Testis (tissue), 3 donors: ENCODE data around the gene LNX2. TPM values are rescaled to one million over a fixed set of nuclear protein-coding genes. Genes with fewer than 3 reads are reported as not detected.

ENCODE experiments used
- DNase-seq: peaks from one replicate; pipeline ENCODE4 v3.0.0-alpha.2; 2019
- H3K27ac ChIP-seq, 2 donors: fragments of 200-600 bp; sonication (generic); one replicate each; pipeline ENCODE4 v1.5.1; 2019
- H3K27me3 ChIP-seq: fragments of 200-600 bp; sonication (generic); one replicate; pipeline ENCODE4 v1.5.1; 2019
- H3K36me3 ChIP-seq: fragments of 200-600 bp; sonication (generic); one replicate; pipeline ENCODE4 v1.5.1; 2017; ENCODE audit warnings: low read depth; ENCODE audit errors: missing control alignments
- H3K4me1 ChIP-seq: fragments of 200-600 bp; sonication (generic); one replicate; pipeline ENCODE4 v1.5.1; 2019
- H3K4me3 ChIP-seq, 2 donors: fragments of 200-600 bp; sonication (generic); one replicate each; pipeline ENCODE4 v1.5.1; 2017 to 2019
- H3K9me3 ChIP-seq: fragments of 200-600 bp; sonication (generic); one replicate; pipeline ENCODE4 v1.5.1; 2017
- POLR2A ChIP-seq: fragments of 450-650 bp; IDR thresholded peaks from one replicate; pipeline ENCODE4 v1.6.1; 2017; ENCODE audit warnings: antibody characterized with exemption, mild to moderate bottlenecking, moderate library complexity
- WGBS, 2 donors: methylation state at CpG; one replicate each; pipeline ENCODE4 v1.1.5; 2018; 5-methylcytosine and 5-hydroxymethylcytosine counted together
- intact Hi-C: fragments of 100-400 bp; cut with DNase I; formaldehyde crosslinking; loops from one replicate; pipeline ENCODE4 v1.15.1; 2023; ENCODE audit warnings: low total_unique reads
- polyA plus RNA-seq: library from polyadenylated mRNA; stranded (reverse); fragments of 350-450 nt; fragmentation: Illumina TruSeq; extraction: RNeasy Lipid Tissue Mini Kit (QIAGEN cat#74804); gene quantifications from one replicate; pipeline ENCODE4 v1.2.3, GENCODE V29; 2014; ENCODE audit warnings: low read depth, low replicate concordance; ENCODE audit not compliant: insufficient read depth
- total RNA-seq, 2 donors: library from RNA; depleted of rRNA; stranded (reverse); fragments of >200 nt; gene quantifications; one replicate each; pipeline ENCODE4 v1.2.3, GENCODE V29; 2016
- TF ChIP-seq, protein P1 (sequence below), 3 experiments: fragments of 450-650 bp in 2 of 3; fragments of 200-600 bp in 1 of 3; sonication (generic) in 1 of 3; IDR thresholded peaks; one replicate each; pipeline ENCODE4 v1.5.1; 2016 to 2019; ENCODE audit warnings: antibody characterized with exemption in 3 of 3, mild to moderate bottlenecking in 2 of 3, moderate library complexity in 1 of 3

The LNX2 gene
- total and polyA plus RNA-seq, 3 donors from 2014 or later: 22.5 to 39.6 (median 34.6) TPM

DNA sequence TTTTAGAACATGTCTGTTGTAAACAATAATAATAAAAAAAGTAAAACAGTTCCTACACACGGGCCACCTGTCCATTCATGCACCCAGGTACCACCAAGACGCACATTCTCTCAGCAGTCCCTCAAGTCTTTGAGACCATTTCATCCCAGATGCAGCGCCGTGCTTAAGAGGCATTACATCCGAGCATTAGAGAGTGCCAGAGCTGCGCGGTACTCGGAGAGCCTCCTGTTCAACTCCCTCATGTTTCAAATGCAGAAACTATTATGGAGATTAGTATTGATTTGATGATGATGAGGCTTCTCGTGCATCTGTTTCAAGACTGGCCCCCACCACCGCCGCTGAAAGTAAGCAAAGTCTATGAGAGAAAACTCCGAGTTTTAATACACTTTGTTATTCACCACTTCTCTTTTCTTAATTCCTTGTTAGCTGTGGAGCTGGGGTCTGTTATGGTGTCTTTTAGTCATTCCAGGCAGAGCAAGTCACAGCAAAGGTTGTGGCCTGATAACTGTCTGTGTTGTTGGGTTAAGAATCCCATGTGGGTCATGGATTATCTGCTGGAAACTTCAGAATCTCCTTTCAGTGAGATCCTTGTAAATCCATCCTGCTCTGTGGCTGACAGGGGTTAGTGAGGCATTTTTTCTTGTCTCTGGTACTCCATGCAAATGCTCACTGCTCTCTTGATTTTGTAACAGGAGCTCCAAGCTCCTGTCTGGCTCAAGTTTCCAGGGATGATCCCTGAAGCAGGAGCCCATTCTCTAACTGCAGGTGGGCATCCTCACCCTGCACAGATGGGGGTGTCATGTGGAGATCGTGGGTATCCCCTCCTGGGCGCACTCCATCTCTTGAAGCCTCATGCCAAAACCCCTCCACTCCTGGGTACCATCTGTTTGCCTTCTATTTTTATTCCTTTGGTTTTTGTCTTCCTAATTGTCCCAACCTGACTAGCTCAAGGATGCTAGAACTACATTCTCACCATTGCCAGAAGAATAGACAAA lies 95.1 kb downstream of the LNX2 start:
- no peaks in the 10 kb centered on the region for H3K27me3 ChIP-seq
- 79 to 86% methylated on average over 14 of the region's 14 CpGs for WGBS, 2 donors
- no peak for DNase-seq
- intact Hi-C loops: no loop called here
- H3K4me3 ChIP-seq: no peak overlapping the region
- TF ChIP-seq, protein P1, sequence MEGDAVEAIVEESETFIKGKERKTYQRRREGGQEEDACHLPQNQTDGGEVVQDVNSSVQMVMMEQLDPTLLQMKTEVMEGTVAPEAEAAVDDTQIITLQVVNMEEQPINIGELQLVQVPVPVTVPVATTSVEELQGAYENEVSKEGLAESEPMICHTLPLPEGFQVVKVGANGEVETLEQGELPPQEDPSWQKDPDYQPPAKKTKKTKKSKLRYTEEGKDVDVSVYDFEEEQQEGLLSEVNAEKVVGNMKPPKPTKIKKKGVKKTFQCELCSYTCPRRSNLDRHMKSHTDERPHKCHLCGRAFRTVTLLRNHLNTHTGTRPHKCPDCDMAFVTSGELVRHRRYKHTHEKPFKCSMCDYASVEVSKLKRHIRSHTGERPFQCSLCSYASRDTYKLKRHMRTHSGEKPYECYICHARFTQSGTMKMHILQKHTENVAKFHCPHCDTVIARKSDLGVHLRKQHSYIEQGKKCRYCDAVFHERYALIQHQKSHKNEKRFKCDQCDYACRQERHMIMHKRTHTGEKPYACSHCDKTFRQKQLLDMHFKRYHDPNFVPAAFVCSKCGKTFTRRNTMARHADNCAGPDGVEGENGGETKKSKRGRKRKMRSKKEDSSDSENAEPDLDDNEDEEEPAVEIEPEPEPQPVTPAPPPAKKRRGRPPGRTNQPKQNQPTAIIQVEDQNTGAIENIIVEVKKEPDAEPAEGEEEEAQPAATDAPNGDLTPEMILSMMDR (IDR thresholded peaks at IDR 0.05): no peak
- TF ChIP-seq POLR2A: no peak
- no peaks in the 10 kb centered on the region for H3K9me3 ChIP-seq
- H3K27ac ChIP-seq: no peak overlapping the region
- H3K36me3 ChIP-seq: no peaks in the 10 kb centered on the region
- H3K4me1 ChIP-seq: no peaks in the 10 kb centered on the region

DNA sequence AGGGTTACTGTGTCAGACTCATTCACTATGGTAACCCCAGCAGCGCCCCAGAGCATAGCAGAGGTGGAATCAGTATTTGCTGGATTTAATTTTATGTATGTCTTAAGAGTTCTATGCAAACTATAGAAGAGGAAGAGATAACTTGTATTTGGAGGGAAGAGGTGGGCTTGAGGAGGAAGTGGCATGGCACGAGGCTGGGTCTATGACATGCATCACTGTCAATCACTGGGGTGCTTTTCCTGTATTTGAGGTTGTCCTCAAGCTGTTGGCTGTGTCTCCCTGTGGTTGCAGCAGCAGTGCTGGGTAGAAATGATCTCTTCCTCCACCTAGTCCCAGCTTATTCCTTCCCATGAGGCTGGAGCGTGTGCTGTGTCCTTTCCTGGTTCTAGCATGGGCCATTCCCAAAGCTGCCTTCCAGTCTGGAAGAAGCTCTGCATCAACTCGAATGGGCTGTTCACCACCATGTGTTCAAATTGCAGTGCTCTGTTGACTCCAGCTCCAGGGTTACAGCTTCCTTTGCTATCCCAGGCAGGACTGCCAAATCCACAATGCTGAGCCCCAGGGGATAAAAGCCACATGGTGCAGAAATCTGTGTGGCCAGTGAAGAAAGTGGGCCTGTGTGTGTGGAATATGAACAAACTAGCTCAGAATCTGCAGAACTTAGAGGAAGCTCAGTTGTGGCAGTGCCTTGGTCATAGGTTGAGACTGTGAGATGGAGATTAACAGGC lies 96.8 kb downstream of the LNX2 start:
- Histone ChIP-seq H3K9me3 (no peaks in the 10 kb centered on the region), H3K36me3 (no peaks in the 10 kb centered on the region), H3K4me3 (no peak overlapping the region), H3K4me1 (no peaks in the 10 kb centered on the region), H3K27ac (no peak overlapping the region), H3K27me3 (no peaks in the 10 kb centered on the region)
- no peak for TF ChIP-seq POLR2A
- TF ChIP-seq, protein P1 (IDR thresholded peaks at IDR 0.05): no peak
- WGBS, 2 donors: 79 to 89% methylated on average over 4 of the region's 4 CpGs
- intact Hi-C loops: no loop called here
- DNase-seq: no peak

DNA sequence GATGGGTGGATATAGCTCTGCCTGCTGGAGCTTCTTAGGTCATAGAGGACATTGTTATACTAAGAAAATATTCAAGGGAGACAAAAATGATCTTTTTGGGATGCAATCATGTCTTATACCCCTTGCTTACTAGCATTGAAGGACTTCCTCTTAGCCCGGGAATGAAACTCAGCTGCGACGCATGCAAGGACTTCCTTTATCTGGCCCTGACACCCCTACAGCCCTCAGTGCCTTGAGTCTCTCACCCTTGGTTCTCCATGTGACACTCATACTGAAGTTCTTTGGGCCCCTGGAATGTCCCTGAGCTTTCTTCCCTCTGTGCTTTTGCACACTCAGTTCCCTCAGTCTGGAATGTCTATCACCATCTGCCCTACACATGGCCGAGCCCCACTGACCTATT lies 97.5 kb downstream of the LNX2 start:
- TF ChIP-seq, protein P1 (IDR thresholded peaks at IDR 0.05): no peak
- TF ChIP-seq POLR2A: no peak
- no peak overlapping the region for H3K4me3 ChIP-seq
- DNase-seq: no peak
- WGBS, 2 donors: 62 to 69% methylated on average over 4 of the region's 4 CpGs
- intact Hi-C loops: no loop called here
- H3K27ac ChIP-seq: no peak overlapping the region
- no peaks in the 10 kb centered on the region for H3K4me1 ChIP-seq
- no peaks in the 10 kb centered on the region for H3K9me3 ChIP-seq
- no peaks in the 10 kb centered on the region for H3K36me3 ChIP-seq
- no peaks in the 10 kb centered on the region for H3K27me3 ChIP-seq

DNA sequence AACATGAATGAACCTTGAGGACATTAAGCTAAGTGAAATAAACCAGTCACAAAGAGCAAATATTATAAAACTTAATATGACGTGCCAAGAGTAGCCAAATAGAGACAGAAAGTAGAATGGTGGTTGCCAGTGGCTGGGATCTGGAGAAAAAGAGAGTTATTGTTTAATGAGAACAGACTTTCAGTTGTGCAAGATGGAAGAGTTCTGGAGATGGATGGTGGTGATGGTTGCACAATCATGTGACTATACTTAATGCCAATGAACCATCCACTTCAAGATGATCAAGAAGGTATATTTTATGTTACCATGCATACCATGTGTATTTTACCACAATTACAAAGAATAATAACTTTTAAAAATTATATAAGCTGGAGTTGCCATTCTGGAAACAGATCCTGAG lies 104.2 kb downstream of the LNX2 start:
- no peaks in the 10 kb centered on the region for H3K9me3 ChIP-seq
- no peaks in the 10 kb centered on the region for H3K36me3 ChIP-seq
- H3K4me3 ChIP-seq: no peak overlapping the region
- no peaks in the 10 kb centered on the region for H3K4me1 ChIP-seq
- DNase-seq: no peak
- 47 to 98% methylated on average over 1 of the region's 1 CpG for WGBS, 2 donors
- H3K27me3 ChIP-seq: no peaks in the 10 kb centered on the region
- intact Hi-C loops: no loop called here
- TF ChIP-seq, protein P1 (IDR thresholded peaks at IDR 0.05): no peak
- no peak for TF ChIP-seq POLR2A
- no peak overlapping the region for H3K27ac ChIP-seq
